PC-9 (cell line): ENCODE measurements around the gene SIT1. TPM values are rescaled to one million over a fixed set of nuclear protein-coding genes. Genes with fewer than 3 reads are reported as not detected.

Source experiments
- BruUV-seq: library from RNA; stranded (reverse); fragments of 400-500 nt; replicated peaks from 2 replicates; lab custom pipeline; 2021; lab: Mats Ljungman, UMichigan
- CTCF ChIA-PET: fragments of 300-600 bp; sonication (Branson Sonifier 250); formaldehyde crosslinking; loops from one replicate; lab custom pipeline; 2022; ENCODE audit warnings: antibody characterized with exemption; lab: Charles Lee
- POLR2A ChIA-PET: fragments of 300-600 bp; sonication (Branson Sonifier 250); formaldehyde crosslinking; loops from one replicate; lab custom pipeline; 2022; ENCODE audit warnings: antibody characterized with exemption; ENCODE audit not compliant: unreplicated experiment; lab: Charles Lee
- DNase-seq, 2 experiments: peaks; one replicate each; pipeline versions ENCODE4 v3.0.0 to v3.0.0-alpha.2; 2015 to 2022; ENCODE audit warnings: mixed read lengths in 1 of 2
- H2AFZ ChIP-seq: fragments of 200-600 bp; sonication (generic); 2 replicates; pipeline ENCODE4 v1.8.1; 2017; ENCODE audit warnings: antibody characterized with exemption
- H3F3A ChIP-seq: fragments of 200-600 bp; sonication (generic); 2 replicates; pipeline ENCODE4 v1.8.1; 2017; ENCODE audit warnings: antibody characterized with exemption, mild to moderate bottlenecking, low read depth; ENCODE audit not compliant: insufficient read depth
- H3K27ac ChIP-seq: fragments of 200-600 bp; sonication (generic); 2 replicates; pipeline ENCODE4 v1.6.1; 2016; ENCODE audit warnings: mixed run types
- H3K27me3 ChIP-seq: fragments of 200-600 bp; sonication (generic); 2 replicates; pipeline ENCODE4 v1.6.1; 2016; ENCODE audit warnings: low read depth, mixed run types; ENCODE audit not compliant: insufficient read depth
- H3K36me3 ChIP-seq: fragments of 200-600 bp; sonication (generic); 2 replicates; pipeline ENCODE4 v1.6.1; 2016; ENCODE audit warnings: low read depth, mixed run types
- H3K4me1 ChIP-seq: fragments of 200-600 bp; sonication (generic); replicated peaks from 2 replicates; pipeline ENCODE4 v1.6.1; 2016; ENCODE audit warnings: mixed run types; ENCODE audit not compliant: insufficient read depth
- H3K4me2 ChIP-seq: fragments of 200-600 bp; sonication (generic); 2 replicates; pipeline ENCODE4 v1.6.1; 2017; ENCODE audit warnings: mixed run types
- H3K4me3 ChIP-seq: fragments of 200-600 bp; sonication (generic); 2 replicates; pipeline ENCODE4 v1.6.1; 2016; ENCODE audit warnings: mixed run types
- H3K79me2 ChIP-seq: fragments of 200-600 bp; sonication (generic); 2 replicates; pipeline ENCODE4 v1.6.1; 2017; ENCODE audit warnings: low read depth, mixed run types
- H3K9me2 ChIP-seq: fragments of 200-600 bp; sonication (generic); 2 replicates; pipeline ENCODE4 v1.8.1; 2017; ENCODE audit warnings: mild to moderate bottlenecking; ENCODE audit not compliant: insufficient read depth
- H3K9me3 ChIP-seq: fragments of 200-600 bp; sonication (generic); 2 replicates; pipeline ENCODE4 v1.8.1; 2016; ENCODE audit warnings: low read depth; ENCODE audit not compliant: insufficient read depth
- H4K20me1 ChIP-seq: fragments of 200-600 bp; sonication (generic); 2 replicates; pipeline ENCODE4 v1.8.1; 2017; ENCODE audit not compliant: insufficient read depth
- EZH2 ChIP-seq: fragments of 200-600 bp; sonication (generic); IDR thresholded peaks from 2 replicates; pipeline ENCODE4 v1.8.0; 2017; ENCODE audit warnings: antibody characterized with exemption, low read depth
- intact Hi-C: fragments of 100-400 bp; cut with micrococcal nuclease; formaldehyde crosslinking; loops from one replicate; pipeline ENCODE4 v1.10.0; 2022; ENCODE audit not compliant: unreplicated experiment
- total RNA-seq: library from RNA; stranded (reverse); gene quantifications from 2 replicates; pipeline ENCODE4 v1.2.3, GENCODE V29; 2021
- TF ChIP-seq, protein P1 (sequence below): fragments of 200-600 bp; sonication (generic); conservative IDR thresholded peaks from 2 replicates; pipeline ENCODE4 v1.6.1; 2017; ENCODE audit warnings: mixed run types, antibody characterized with exemption, mild to moderate bottlenecking, moderate library complexity

The SIT1 gene
- total RNA-seq, 1 experiment from 2014 or later: not detected

DNA sequence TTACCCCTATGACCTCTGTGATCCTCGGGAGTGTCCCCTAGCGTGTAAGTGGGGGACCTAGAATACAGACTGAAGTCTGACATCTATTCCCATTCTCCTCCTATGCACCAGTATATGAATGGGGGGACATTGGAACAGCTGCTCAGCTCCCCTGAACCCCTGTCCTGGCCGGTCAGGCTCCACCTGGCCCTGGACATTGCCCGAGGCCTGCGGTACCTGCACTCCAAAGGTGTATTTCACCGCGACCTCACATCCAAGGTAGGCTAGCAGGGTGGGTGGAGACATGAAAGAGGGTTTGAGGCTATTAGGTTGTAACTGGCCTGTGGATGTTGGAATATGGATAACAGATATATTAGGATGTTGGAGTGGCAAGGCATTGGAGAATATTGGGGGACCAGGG, 44.0 kb downstream of the SIT1 start:
- DNase-seq: no peak

DNA sequence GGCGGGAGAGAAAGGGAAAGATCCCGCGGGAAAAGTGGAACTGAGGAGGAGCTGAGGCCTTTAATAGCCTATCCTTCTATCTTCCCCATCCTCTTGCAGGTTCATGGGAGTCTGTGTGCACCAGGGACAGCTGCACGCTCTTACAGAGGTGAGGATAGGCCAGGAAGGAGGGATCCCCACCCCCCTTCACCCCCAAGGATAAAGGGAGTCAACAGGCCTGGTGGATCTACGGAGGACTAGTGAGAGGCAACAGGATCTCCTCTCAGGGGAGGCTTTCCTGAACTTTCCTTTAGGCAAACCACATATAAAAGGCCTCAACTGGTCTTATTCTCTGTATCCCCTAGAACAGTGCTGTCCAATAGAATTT, 44.6 kb downstream of the SIT1 start:
- Histone ChIP-seq H3F3A (peaks cover 10% of the 10 kb centered on the region; the same call in 1 of the 2 replicates), H3K36me3 (no peaks in the 10 kb centered on the region), H3K4me1 (peaks cover 14% of the 10 kb centered on the region; the same call in 1 of the 2 replicates), H3K27me3 (no peaks in the 10 kb centered on the region), H3K9me3 (no peaks in the 10 kb centered on the region), H3K27ac (no peak overlapping the region), H3K4me2 (peak overlapping the region; percentile 83), H2AFZ (peak overlapping the region; percentile 67; the same call in 1 of the 2 replicates), H3K9me2 (no peaks in the 10 kb centered on the region), H3K79me2 (peaks cover 7% of the 10 kb centered on the region; the same call in 1 of the 2 replicates), H4K20me1 (no peaks in the 10 kb centered on the region), H3K4me3 (peak overlapping the region; percentile 75)
- ChIA-PET CTCF (no interaction called here), POLR2A (interaction anchor here (0.7 kb wide), 2 partner anchors 8 to 46 kb away, joined by 3 to 9 read pairs; no protein-coding TSS in a partner anchor)
- DNase-seq: no peak
- intact Hi-C loops: loop anchor here (10.0 kb wide), 1 partner anchor 491 kb away; the partner anchor contains the start of gene ATOSB
- TF ChIP-seq, protein P1, sequence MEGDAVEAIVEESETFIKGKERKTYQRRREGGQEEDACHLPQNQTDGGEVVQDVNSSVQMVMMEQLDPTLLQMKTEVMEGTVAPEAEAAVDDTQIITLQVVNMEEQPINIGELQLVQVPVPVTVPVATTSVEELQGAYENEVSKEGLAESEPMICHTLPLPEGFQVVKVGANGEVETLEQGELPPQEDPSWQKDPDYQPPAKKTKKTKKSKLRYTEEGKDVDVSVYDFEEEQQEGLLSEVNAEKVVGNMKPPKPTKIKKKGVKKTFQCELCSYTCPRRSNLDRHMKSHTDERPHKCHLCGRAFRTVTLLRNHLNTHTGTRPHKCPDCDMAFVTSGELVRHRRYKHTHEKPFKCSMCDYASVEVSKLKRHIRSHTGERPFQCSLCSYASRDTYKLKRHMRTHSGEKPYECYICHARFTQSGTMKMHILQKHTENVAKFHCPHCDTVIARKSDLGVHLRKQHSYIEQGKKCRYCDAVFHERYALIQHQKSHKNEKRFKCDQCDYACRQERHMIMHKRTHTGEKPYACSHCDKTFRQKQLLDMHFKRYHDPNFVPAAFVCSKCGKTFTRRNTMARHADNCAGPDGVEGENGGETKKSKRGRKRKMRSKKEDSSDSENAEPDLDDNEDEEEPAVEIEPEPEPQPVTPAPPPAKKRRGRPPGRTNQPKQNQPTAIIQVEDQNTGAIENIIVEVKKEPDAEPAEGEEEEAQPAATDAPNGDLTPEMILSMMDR: no peak
- no peak for TF ChIP-seq EZH2
- TSS peak; percentile 23 for BruUV-seq

More for the DNA sequence above, 44.0 kb downstream of the SIT1 start:
- Histone ChIP-seq H3K27ac (no peak overlapping the region), H3K9me3 (no peaks in the 10 kb centered on the region), H3K27me3 (no peaks in the 10 kb centered on the region), H3K79me2 (peaks cover 7% of the 10 kb centered on the region; the same call in 1 of the 2 replicates), H3K4me1 (peaks cover 14% of the 10 kb centered on the region; the same call in 1 of the 2 replicates), H3K4me3 (no peak overlapping the region; the same call in 1 of the 2 replicates), H3K4me2 (peak overlapping the region; percentile 83), H3K9me2 (no peaks in the 10 kb centered on the region), H4K20me1 (no peaks in the 10 kb centered on the region), H2AFZ (no peak overlapping the region), H3K36me3 (no peaks in the 10 kb centered on the region), H3F3A (peaks cover 10% of the 10 kb centered on the region; the same call in 1 of the 2 replicates)
- no TSS peak for BruUV-seq
- ChIA-PET CTCF (no interaction called here), POLR2A (no interaction called here)
- TF ChIP-seq, protein P1: no peak
- TF ChIP-seq EZH2: no peak
- intact Hi-C loops: loop anchor here (10.0 kb wide), 1 partner anchor 492 kb away; the partner anchor contains the start of gene ATOSB

DNA sequence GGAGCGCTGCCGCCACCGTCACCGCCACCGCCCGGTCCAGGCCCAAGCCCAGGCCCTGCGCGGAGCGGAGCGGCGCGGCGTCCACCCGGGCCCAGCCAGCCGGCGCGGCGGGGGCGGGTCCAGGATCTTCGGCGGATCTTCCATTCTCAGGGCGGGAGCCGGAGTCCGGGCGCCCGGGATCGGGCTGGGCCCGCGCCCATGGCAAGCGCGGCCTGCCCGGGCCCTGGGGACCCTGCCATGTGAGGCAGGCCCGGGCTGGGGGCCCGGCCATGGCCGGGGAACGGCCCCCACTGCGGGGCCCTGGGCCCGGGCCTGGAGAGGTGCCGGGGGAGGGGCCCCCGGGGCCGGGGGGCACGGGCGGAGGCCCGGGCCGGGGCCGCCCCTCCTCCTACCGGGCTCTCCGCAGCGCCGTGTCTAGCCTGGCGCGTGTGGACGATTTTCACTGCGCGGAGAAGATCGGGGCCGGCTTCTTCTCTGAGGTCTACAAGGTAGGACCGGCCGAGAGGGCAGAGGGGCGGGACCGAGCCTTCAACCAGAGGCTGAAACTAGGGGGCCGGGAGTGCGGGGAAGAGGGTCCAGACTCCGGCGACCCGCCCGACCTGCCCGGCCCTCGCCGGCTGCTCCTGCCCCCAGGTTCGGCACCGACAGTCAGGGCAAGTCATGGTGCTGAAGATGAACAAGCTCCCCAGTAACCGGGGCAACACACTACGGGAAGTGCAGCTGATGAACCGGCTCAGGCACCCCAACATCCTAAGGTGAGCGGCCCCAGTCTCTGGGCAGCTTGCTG, 45.2 kb downstream of the SIT1 start:
- Histone ChIP-seq H3K79me2 (peaks cover 7% of the 10 kb centered on the region; the same call in 1 of the 2 replicates), H3K4me1 (peaks cover 14% of the 10 kb centered on the region; the same call in 1 of the 2 replicates), H3K9me2 (no peaks in the 10 kb centered on the region), H3K9me3 (no peaks in the 10 kb centered on the region), H3F3A (peaks cover 10% of the 10 kb centered on the region; the same call in 1 of the 2 replicates), H3K27me3 (no peaks in the 10 kb centered on the region), H2AFZ (peak overlapping the region; percentile 67; the same call in 1 of the 2 replicates), H3K4me3 (peak overlapping the region; percentile 75), H3K4me2 (peak overlapping the region; percentile 83), H3K36me3 (no peaks in the 10 kb centered on the region), H3K27ac (no peak overlapping the region), H4K20me1 (no peaks in the 10 kb centered on the region)
- ChIA-PET POLR2A (interaction anchor here (0.7 kb wide), 2 partner anchors 9 to 47 kb away, joined by 3 to 9 read pairs; no protein-coding TSS in a partner anchor), CTCF (no interaction called here)
- no TSS peak for BruUV-seq
- intact Hi-C loops: loop anchor here (1.0 to 10.0 kb wide), 3 partner anchors 41 to 491 kb away; partner anchors contain the start of genes ATOSB, CCDC107 and RMRP
- TF ChIP-seq, protein P1: no peak
- no peak for TF ChIP-seq EZH2
- peak in 1 of 2 experiments; percentile 11 for DNase-seq
